ENCODE results near the gene STPG2. TPM values are rescaled to one million over a fixed set of nuclear protein-coding genes. Genes with fewer than 3 reads are reported as not detected.

STPG2 gene
- total and polyA plus RNA-seq, 4 donors: 0.05 to 0.67 (median 0.28) TPM; not detected in 1

DNA sequence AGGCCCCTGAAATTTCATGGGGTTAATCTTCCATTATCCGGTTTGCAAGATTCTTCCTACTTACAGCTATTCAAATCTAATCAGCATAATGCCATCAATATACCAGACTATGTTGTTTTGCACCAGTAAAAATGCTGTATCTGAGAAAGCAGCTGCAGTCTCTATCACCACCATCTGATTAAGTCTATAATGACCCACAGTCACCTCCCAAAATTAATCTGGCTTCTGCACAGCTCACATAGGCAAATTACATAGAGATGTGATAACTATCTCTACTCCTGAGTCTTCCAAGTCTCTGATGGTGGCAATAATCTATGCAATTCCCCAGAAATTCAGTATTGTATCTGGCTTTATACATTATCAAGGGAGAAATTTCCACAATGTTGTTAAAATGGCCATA is 113.2 kb downstream of the STPG2 start:
- H3K4me3 ChIP-seq (ENCODE audit: low read depth in 1 of 3, low read length in 3 of 3): no peak overlapping the region
- no peaks in the 10 kb centered on the region for H3K4me1 ChIP-seq (ENCODE audit: control insufficient read depth in 4 of 4, insufficient read depth in 4 of 4, low read length in 3 of 4)
- H3K9me3 ChIP-seq (ENCODE audit: control insufficient read depth in 4 of 4, low read length in 3 of 4): no peaks in the 10 kb centered on the region
- DNase-seq (ENCODE audit: low spot score): no peak
- H3K9ac ChIP-seq (ENCODE audit: low read depth in 1 of 2, low read length in 2 of 2): no peak overlapping the region
- no peaks in the 10 kb centered on the region for H3K27me3 ChIP-seq (ENCODE audit: control insufficient read depth in 4 of 4, insufficient read depth in 4 of 4, low read length in 3 of 4)
- 78% methylated on average over 1 of the region's 1 CpG for WGBS
- no peak for TF ChIP-seq EGR1 (IDR thresholded peaks at IDR 0.05; ENCODE audit: low read depth in 2 of 2)
- TF ChIP-seq GABPA (IDR thresholded peaks at IDR 0.05 in 1 of 2, conservative IDR thresholded peaks at IDR 0.05 in 1 of 2): no peak
- TF ChIP-seq HNF4G (IDR thresholded peaks at IDR 0.05): no peak
- TF ChIP-seq FOXA1 (IDR thresholded peaks at IDR 0.05): no peak
- TF ChIP-seq RAD21 (IDR thresholded peaks at IDR 0.05): no peak
- TF ChIP-seq NR2F2 (IDR thresholded peaks at IDR 0.05): no peak
- H3K27ac ChIP-seq (ENCODE audit: low read depth in 1 of 2, low read length in 2 of 2): no peak overlapping the region
- no peaks in the 10 kb centered on the region for H3K36me3 ChIP-seq (ENCODE audit: control insufficient read depth in 4 of 4, insufficient read depth in 3 of 4, low read depth in 1 of 4, low read length in 3 of 4)

DNA sequence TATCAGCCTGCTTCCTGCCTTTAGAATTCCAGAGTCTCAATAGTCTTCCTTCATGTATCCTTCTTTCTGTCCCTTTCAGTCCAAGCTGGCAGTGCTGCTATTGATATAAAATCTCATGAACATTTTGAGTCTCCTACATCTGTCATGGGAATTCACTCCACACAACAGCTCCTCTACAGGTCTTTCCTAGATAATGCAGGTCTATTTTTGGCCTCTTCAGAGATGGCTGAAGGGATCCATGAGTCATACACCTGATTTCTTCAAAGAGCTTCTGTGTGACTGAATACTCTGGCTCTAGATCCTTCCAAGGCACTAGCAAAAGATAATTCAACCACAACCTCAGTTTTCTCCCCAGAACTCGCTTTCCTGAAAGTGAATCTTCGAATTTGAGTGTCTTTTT is 115.4 kb downstream of the STPG2 start:
- Histone ChIP-seq H3K9me3 (ENCODE audit: control insufficient read depth in 4 of 4, low read length in 3 of 4) (no peaks in the 10 kb centered on the region), H3K36me3 (ENCODE audit: control insufficient read depth in 4 of 4, insufficient read depth in 3 of 4, low read depth in 1 of 4, low read length in 3 of 4) (no peaks in the 10 kb centered on the region), H3K27ac (ENCODE audit: low read depth in 1 of 2, low read length in 2 of 2) (no peak overlapping the region), H3K4me1 (ENCODE audit: control insufficient read depth in 4 of 4, insufficient read depth in 4 of 4, low read length in 3 of 4) (no peaks in the 10 kb centered on the region), H3K4me3 (ENCODE audit: low read depth in 1 of 3, low read length in 3 of 3) (no peak overlapping the region), H3K27me3 (ENCODE audit: control insufficient read depth in 4 of 4, insufficient read depth in 4 of 4, low read length in 3 of 4) (no peaks in the 10 kb centered on the region), H3K9ac (ENCODE audit: low read depth in 1 of 2, low read length in 2 of 2) (no peak overlapping the region)
- WGBS: 69% methylated on average over 2 of the region's 2 CpGs
- DNase-seq (ENCODE audit: low spot score): no peak
- no peak for TF ChIP-seq YY1 (IDR thresholded peaks at IDR 0.05)
- no peak for TF ChIP-seq FOXA2 (IDR thresholded peaks at IDR 0.05)
- TF ChIP-seq JUND (IDR thresholded peaks at IDR 0.05): no peak
- TF ChIP-seq EGR1 (IDR thresholded peaks at IDR 0.05; ENCODE audit: low read depth in 2 of 2): no peak
- no peak for TF ChIP-seq RAD21 (IDR thresholded peaks at IDR 0.05)
- TF ChIP-seq, protein P1, sequence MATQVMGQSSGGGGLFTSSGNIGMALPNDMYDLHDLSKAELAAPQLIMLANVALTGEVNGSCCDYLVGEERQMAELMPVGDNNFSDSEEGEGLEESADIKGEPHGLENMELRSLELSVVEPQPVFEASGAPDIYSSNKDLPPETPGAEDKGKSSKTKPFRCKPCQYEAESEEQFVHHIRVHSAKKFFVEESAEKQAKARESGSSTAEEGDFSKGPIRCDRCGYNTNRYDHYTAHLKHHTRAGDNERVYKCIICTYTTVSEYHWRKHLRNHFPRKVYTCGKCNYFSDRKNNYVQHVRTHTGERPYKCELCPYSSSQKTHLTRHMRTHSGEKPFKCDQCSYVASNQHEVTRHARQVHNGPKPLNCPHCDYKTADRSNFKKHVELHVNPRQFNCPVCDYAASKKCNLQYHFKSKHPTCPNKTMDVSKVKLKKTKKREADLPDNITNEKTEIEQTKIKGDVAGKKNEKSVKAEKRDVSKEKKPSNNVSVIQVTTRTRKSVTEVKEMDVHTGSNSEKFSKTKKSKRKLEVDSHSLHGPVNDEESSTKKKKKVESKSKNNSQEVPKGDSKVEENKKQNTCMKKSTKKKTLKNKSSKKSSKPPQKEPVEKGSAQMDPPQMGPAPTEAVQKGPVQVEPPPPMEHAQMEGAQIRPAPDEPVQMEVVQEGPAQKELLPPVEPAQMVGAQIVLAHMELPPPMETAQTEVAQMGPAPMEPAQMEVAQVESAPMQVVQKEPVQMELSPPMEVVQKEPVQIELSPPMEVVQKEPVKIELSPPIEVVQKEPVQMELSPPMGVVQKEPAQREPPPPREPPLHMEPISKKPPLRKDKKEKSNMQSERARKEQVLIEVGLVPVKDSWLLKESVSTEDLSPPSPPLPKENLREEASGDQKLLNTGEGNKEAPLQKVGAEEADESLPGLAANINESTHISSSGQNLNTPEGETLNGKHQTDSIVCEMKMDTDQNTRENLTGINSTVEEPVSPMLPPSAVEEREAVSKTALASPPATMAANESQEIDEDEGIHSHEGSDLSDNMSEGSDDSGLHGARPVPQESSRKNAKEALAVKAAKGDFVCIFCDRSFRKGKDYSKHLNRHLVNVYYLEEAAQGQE (IDR thresholded peaks at IDR 0.05): no peak
- TF ChIP-seq HNF4G (IDR thresholded peaks at IDR 0.05): no peak
- TF ChIP-seq, protein P2, sequence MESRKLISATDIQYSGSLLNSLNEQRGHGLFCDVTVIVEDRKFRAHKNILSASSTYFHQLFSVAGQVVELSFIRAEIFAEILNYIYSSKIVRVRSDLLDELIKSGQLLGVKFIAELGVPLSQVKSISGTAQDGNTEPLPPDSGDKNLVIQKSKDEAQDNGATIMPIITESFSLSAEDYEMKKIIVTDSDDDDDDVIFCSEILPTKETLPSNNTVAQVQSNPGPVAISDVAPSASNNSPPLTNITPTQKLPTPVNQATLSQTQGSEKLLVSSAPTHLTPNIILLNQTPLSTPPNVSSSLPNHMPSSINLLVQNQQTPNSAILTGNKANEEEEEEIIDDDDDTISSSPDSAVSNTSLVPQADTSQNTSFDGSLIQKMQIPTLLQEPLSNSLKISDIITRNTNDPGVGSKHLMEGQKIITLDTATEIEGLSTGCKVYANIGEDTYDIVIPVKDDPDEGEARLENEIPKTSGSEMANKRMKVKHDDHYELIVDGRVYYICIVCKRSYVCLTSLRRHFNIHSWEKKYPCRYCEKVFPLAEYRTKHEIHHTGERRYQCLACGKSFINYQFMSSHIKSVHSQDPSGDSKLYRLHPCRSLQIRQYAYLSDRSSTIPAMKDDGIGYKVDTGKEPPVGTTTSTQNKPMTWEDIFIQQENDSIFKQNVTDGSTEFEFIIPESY (IDR thresholded peaks at IDR 0.05): no peak
- TF ChIP-seq NR2F2 (IDR thresholded peaks at IDR 0.05): no peak
- TF ChIP-seq, protein P3, sequence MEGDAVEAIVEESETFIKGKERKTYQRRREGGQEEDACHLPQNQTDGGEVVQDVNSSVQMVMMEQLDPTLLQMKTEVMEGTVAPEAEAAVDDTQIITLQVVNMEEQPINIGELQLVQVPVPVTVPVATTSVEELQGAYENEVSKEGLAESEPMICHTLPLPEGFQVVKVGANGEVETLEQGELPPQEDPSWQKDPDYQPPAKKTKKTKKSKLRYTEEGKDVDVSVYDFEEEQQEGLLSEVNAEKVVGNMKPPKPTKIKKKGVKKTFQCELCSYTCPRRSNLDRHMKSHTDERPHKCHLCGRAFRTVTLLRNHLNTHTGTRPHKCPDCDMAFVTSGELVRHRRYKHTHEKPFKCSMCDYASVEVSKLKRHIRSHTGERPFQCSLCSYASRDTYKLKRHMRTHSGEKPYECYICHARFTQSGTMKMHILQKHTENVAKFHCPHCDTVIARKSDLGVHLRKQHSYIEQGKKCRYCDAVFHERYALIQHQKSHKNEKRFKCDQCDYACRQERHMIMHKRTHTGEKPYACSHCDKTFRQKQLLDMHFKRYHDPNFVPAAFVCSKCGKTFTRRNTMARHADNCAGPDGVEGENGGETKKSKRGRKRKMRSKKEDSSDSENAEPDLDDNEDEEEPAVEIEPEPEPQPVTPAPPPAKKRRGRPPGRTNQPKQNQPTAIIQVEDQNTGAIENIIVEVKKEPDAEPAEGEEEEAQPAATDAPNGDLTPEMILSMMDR (IDR thresholded peaks at IDR 0.05; ENCODE audit: low read depth, low read length, missing input control): no peak
- no peak for TF ChIP-seq FOXA1 (IDR thresholded peaks at IDR 0.05)
- TF ChIP-seq, protein P4, sequence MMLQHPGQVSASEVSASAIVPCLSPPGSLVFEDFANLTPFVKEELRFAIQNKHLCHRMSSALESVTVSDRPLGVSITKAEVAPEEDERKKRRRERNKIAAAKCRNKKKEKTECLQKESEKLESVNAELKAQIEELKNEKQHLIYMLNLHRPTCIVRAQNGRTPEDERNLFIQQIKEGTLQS (IDR thresholded peaks at IDR 0.05): no peak
- TF ChIP-seq TAF1 (conservative IDR thresholded peaks at IDR 0.05): no peak
- TF ChIP-seq HNF4A (conservative IDR thresholded peaks at IDR 0.05): no peak
- TF ChIP-seq, protein P5, sequence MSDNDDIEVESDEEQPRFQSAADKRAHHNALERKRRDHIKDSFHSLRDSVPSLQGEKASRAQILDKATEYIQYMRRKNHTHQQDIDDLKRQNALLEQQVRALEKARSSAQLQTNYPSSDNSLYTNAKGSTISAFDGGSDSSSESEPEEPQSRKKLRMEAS (IDR thresholded peaks at IDR 0.05): no peak
- no peak for TF ChIP-seq RXRA (IDR thresholded peaks at IDR 0.05)
- no peak for TF ChIP-seq GABPA (IDR thresholded peaks at IDR 0.05 in 1 of 2, conservative IDR thresholded peaks at IDR 0.05 in 1 of 2)
- TF ChIP-seq SP1 (IDR thresholded peaks at IDR 0.05): no peak

Data from liver (tissue), 9 donors.